HG03108 (cell line): ENCODE results near the gene TRIM63.

Experiments
- ATAC-seq: cut with Tn5 transposase; IDR thresholded peaks from one replicate; pipeline ENCODE4 v1.9.1; 2021; ENCODE audit warnings: moderate library complexity; ENCODE audit not compliant: unreplicated experiment

TRIM63 gene

GRCh38 chr1:26089125-26089524 is 21.7 kb upstream of the TRIM63 start:
- ATAC-seq = no peak

- ATAC-seq = no peak
Observed at GRCh38 chr1:26084844-26085243, 17.4 kb upstream of the TRIM63 start.

GRCh38 chr1:26084091-26084561 is 16.7 kb upstream of the TRIM63 start:
- no peak for ATAC-seq

GRCh38 chr1:26083208-26083607 is 15.8 kb upstream of the TRIM63 start:
- ATAC-seq = no peak

- no peak for ATAC-seq
Observed at GRCh38 chr1:26082020-26082350, 14.6 kb upstream of the TRIM63 start.

GRCh38 chr1:26081267-26082019 is 14.0 kb upstream of the TRIM63 start:
- no peak for ATAC-seq

- ATAC-seq = no peak
Observed at GRCh38 chr1:26079960-26080814, 12.8 kb upstream of the TRIM63 start.

- no peak for ATAC-seq
Observed at GRCh38 chr1:26079178-26079563, 11.7 kb upstream of the TRIM63 start.

- no peak for ATAC-seq
Observed at GRCh38 chr1:26078286-26079177, 11.1 kb upstream of the TRIM63 start.

- no peak for ATAC-seq
Observed at GRCh38 chr1:26077524-26077923, 10.1 kb upstream of the TRIM63 start.

- ATAC-seq = no peak
Observed at GRCh38 chr1:26075421-26076144, 8.2 kb upstream of the TRIM63 start.

GRCh38 chr1:26072305-26072704 is 4.9 kb upstream of the TRIM63 start:
- no peak for ATAC-seq

- no peak for ATAC-seq
Observed at GRCh38 chr1:26070963-26071342, 3.5 kb upstream of the TRIM63 start.

- ATAC-seq = no peak
Observed at GRCh38 chr1:26070296-26070962, 3.0 kb upstream of the TRIM63 start.

- ATAC-seq = no peak
Observed at GRCh38 chr1:26069941-26070295, 2.5 kb upstream of the TRIM63 start.

- ATAC-seq = no peak
Observed at GRCh38 chr1:26066857-26067256, 573 bp downstream of the TRIM63 start.

- no peak for ATAC-seq
Observed at GRCh38 chr1:26066160-26066559, 1.3 kb downstream of the TRIM63 start.

- ATAC-seq = no peak
Observed at GRCh38 chr1:26064553-26064952, 2.9 kb downstream of the TRIM63 start.

GRCh38 chr1:26060832-26061574 is 6.4 kb downstream of the TRIM63 start:
- ATAC-seq = no peak
